IMR-90 (cell line): ENCODE measurements around the gene KDM2A. TPM values are rescaled to one million over a fixed set of nuclear protein-coding genes. Genes with fewer than 3 reads are reported as not detected.

Source experiments
- ATAC-seq: fragments of 200-7000 bp; cut with Tn5 transposase; 2 replicates; pipeline ENCODE4 v1.9.1; 2020; ENCODE audit warnings: low read depth, mild to moderate bottlenecking, moderate library complexity
- BruUV-seq: library from RNA; stranded (reverse); fragments of 400-500 nt; replicated peaks from 2 replicates; lab custom pipeline; 2021; lab: Mats Ljungman, UMichigan
- CTCF ChIA-PET: fragments of 300-600 bp; formaldehyde crosslinking; extraction: SDS; loops from one replicate; lab custom pipeline; 2021; ENCODE audit warnings: antibody characterized with exemption; lab: Yijun Ruan, JAX
- POLR2A ChIA-PET: fragments of 300-600 bp; sonication (Branson Sonifier 250); formaldehyde crosslinking; loops from one replicate; lab custom pipeline; 2022; ENCODE audit warnings: antibody characterized with exemption; ENCODE audit not compliant: unreplicated experiment; lab: Charles Lee
- DNase-seq: peaks from one replicate; pipeline ENCODE4 v3.0.0; 2013
- H2AFZ ChIP-seq: replicated peaks from 2 replicates; pipeline ENCODE3; 2013; ENCODE audit warnings: low read length, mild to moderate bottlenecking; ENCODE audit not compliant: poor library complexity
- H2AK5ac ChIP-seq: 2 replicates; pipeline ENCODE4 v1.6.1; 2013; ENCODE audit warnings: low read depth, low read length, inconsistent platforms
- H2AK9ac ChIP-seq: replicated peaks from 2 replicates; pipeline ENCODE3; 2013; ENCODE audit warnings: mild to moderate bottlenecking, low read depth, low read length, moderate library complexity; ENCODE audit not compliant: poor library complexity
- H2BK120ac ChIP-seq: 2 replicates; pipeline ENCODE4 v1.6.1; 2013; ENCODE audit warnings: low read depth, low read length, inconsistent platforms
- H2BK15ac ChIP-seq: 3 replicates; pipeline ENCODE4 v1.6.1; 2013; ENCODE audit warnings: low read depth, low read length, inconsistent platforms
- H2BK20ac ChIP-seq: 2 replicates; pipeline ENCODE4 v1.6.1; 2013; ENCODE audit warnings: low read depth, mild to moderate bottlenecking, inconsistent platforms, low read length, moderate library complexity
- H2BK5ac ChIP-seq: 2 replicates; pipeline ENCODE4 v1.6.1; 2013; ENCODE audit warnings: mild to moderate bottlenecking, low read depth, low read length, inconsistent platforms; ENCODE audit not compliant: poor library complexity, severe bottlenecking
- H3K14ac ChIP-seq: replicated peaks from 2 replicates; pipeline ENCODE4 v1.6.1; 2013; ENCODE audit warnings: low read depth, low read length, inconsistent platforms
- H3K18ac ChIP-seq: 2 replicates; pipeline ENCODE4 v1.6.1; 2013; ENCODE audit warnings: low read depth, low read length, control low read depth
- H3K23ac ChIP-seq: 2 replicates; pipeline ENCODE4 v1.6.1; 2013; ENCODE audit warnings: low read depth, low read length, inconsistent platforms
- H3K27ac ChIP-seq: 2 replicates; pipeline ENCODE4 v1.5.1; 2013; ENCODE audit warnings: mild to moderate bottlenecking, control low read depth, low read length; ENCODE audit not compliant: insufficient read depth
- H3K27me3 ChIP-seq: 2 replicates; pipeline ENCODE4 v1.6.1; 2013; ENCODE audit warnings: low read length; ENCODE audit not compliant: control insufficient read depth, insufficient read depth
- H3K36me3 ChIP-seq: 2 replicates; pipeline ENCODE4 v1.6.1; 2013; ENCODE audit warnings: low read length, mixed read lengths; ENCODE audit not compliant: control insufficient read depth, insufficient read depth
- H3K4ac ChIP-seq: 2 replicates; pipeline ENCODE4 v1.6.1; 2013; ENCODE audit warnings: low read depth, low read length, inconsistent platforms
- H3K4me1 ChIP-seq: 2 replicates; pipeline ENCODE4 v1.6.1; 2013; ENCODE audit warnings: low read length, mixed read lengths; ENCODE audit not compliant: control insufficient read depth, insufficient read depth
- H3K4me2 ChIP-seq: 2 replicates; pipeline ENCODE4 v1.6.1; 2013; ENCODE audit warnings: low read depth, mild to moderate bottlenecking, control low read depth, low read length, moderate library complexity
- H3K4me3 ChIP-seq: 2 replicates; pipeline ENCODE4 v1.5.1; 2013; ENCODE audit warnings: low read depth, mild to moderate bottlenecking, control low read depth, low read length, moderate library complexity; ENCODE audit not compliant: insufficient read depth
- H3K56ac ChIP-seq: 2 replicates; pipeline ENCODE4 v1.6.1; 2013; ENCODE audit warnings: low read length, inconsistent platforms; ENCODE audit not compliant: insufficient read depth; ENCODE audit errors: extremely low read depth
- H3K79me1 ChIP-seq, 2 experiments: 2 replicates each; pipeline ENCODE4 v1.6.1; 2013; ENCODE audit warnings: low read length in 2 of 2, inconsistent platforms in 1 of 2, low read depth in 1 of 2
- H3K9ac ChIP-seq: 2 replicates; pipeline ENCODE4 v1.6.1; 2013; ENCODE audit warnings: low read depth, low read length, control low read depth
- H3K9me1 ChIP-seq: 2 replicates; pipeline ENCODE4 v1.6.1; 2013; ENCODE audit warnings: low read length, inconsistent platforms; ENCODE audit not compliant: insufficient read depth
- H3K9me3 ChIP-seq: 2 replicates; pipeline ENCODE4 v1.6.1; 2013; ENCODE audit warnings: low read length; ENCODE audit not compliant: control insufficient read depth, insufficient read depth
- H4K20me1 ChIP-seq: 2 replicates; pipeline ENCODE4 v1.6.1; 2013; ENCODE audit warnings: low read length, inconsistent platforms; ENCODE audit not compliant: insufficient read depth
- H4K5ac ChIP-seq: 2 replicates; pipeline ENCODE4 v1.6.1; 2013; ENCODE audit warnings: mild to moderate bottlenecking, low read depth, low read length, control low read depth
- H4K8ac ChIP-seq, 2 experiments: 2 replicates each; pipeline ENCODE4 v1.6.1; 2013; ENCODE audit warnings: low read depth in 2 of 2, low read length in 2 of 2, control low read depth in 1 of 2, inconsistent platforms in 1 of 2
- H4K91ac ChIP-seq: 2 replicates; pipeline ENCODE4 v1.6.1; 2013; ENCODE audit warnings: low read depth, low read length, inconsistent platforms; ENCODE audit not compliant: insufficient read depth
- MAFK ChIP-seq: IDR thresholded peaks from 2 replicates; pipeline ENCODE4 v1.6.1; 2012; ENCODE audit warnings: low read depth, low read length, improper control_type of control experiment
- NFE2L2 ChIP-seq: fragments of 150-350 bp; IDR thresholded peaks from 2 replicates; pipeline ENCODE4 v1.6.1; 2016; ENCODE audit warnings: low read depth, mild to moderate bottlenecking, low read length
- WGBS, 2 experiments: methylation state at CpG; one replicate each; pipeline versions ENCODE4 v1.1.5 to v1.1.7; 2013; ENCODE audit warnings: missing lambda C conversion rate in 2 of 2; ENCODE audit not compliant: insufficient read length in 1 of 2; ENCODE audit errors: extremely low coverage in 2 of 2; 5-methylcytosine and 5-hydroxymethylcytosine counted together
- dilution Hi-C: fragments of 300-500 bp; cut with HindIII; formaldehyde crosslinking; loops from one replicate; pipeline ENCODE4 v1.14.3; 2018; ENCODE audit warnings: low sequenced_read_pairs; ENCODE audit not compliant: unreplicated experiment
- in situ Hi-C: fragments of 300-500 bp; cut with MboI; formaldehyde crosslinking; loops from 3 replicates; pipeline ENCODE4 v1.14.3; 2019; ENCODE audit warnings: low sequenced_read_pairs, inconsistent platforms, mixed read lengths
- intact Hi-C: fragments of 100-400 bp; cut with micrococcal nuclease; formaldehyde crosslinking; loops from 2 replicates; pipeline ENCODE4 v1.10.0; 2022
- polyA plus RNA-seq, 3 experiments: library from polyadenylated mRNA; depleted of rRNA; stranded (reverse); fragments of >200 nt; gene quantifications; 2 replicates each; pipeline ENCODE4 v1.2.3, GENCODE V29; 2012; ENCODE audit warnings: low replicate concordance in 1 of 3
- total RNA-seq: library from RNA; depleted of rRNA; stranded (reverse); fragments of >200 nt; gene quantifications from 2 replicates; pipeline ENCODE4 v1.2.3, GENCODE V29; 2012

Gene KDM2A
- total and polyA plus RNA-seq, 2 of the 4 experiments (the other 2 are of a cell fraction), result 26.7 to 42.6 TPM

- Histone ChIP-seq H4K91ac (no peak overlapping the region), H3K9me3 (no peaks in the 10 kb centered on the region), H2AFZ (no peak overlapping the region), H3K14ac (no peak overlapping the region), H2AK9ac (no peak overlapping the region), H3K4me2 (no peak overlapping the region), H3K4me1 (peaks cover 7% of the 10 kb centered on the region), H3K27ac (no peak overlapping the region), H3K79me1 (no peaks in the 10 kb centered on the region), H3K4me3 (no peak overlapping the region), H2BK15ac (no peak overlapping the region), H3K36me3 (no peaks in the 10 kb centered on the region), H4K5ac (no peak overlapping the region), H3K27me3 (peaks cover 2% of the 10 kb centered on the region; the same call in 1 of the 2 replicates), H2BK20ac (no peak overlapping the region), H2BK5ac (no peak overlapping the region), H4K20me1 (no peaks in the 10 kb centered on the region), H3K9me1 (no peaks in the 10 kb centered on the region), H3K18ac (no peak overlapping the region), H4K8ac (no peak overlapping the region), H2BK120ac (no peak overlapping the region), H3K56ac (no peak overlapping the region), H3K4ac (no peak overlapping the region), H3K9ac (no peak overlapping the region), H2AK5ac (0 out of 2 replicates have a peak overlapping the region, but pooled peaks have one; percentile 11), H3K23ac (no peak overlapping the region)
- WGBS, 2 experiments, result 89% methylated on average over 5 of the region's 10 CpGs; no CpG with 5 or more reads in 1 of the 2 experiments
- in situ Hi-C loops (no loop called here), dilution Hi-C loops (no loop called here), intact Hi-C loops (no loop called here)
- ChIA-PET POLR2A (no interaction called here), CTCF (no interaction called here)
- DNase-seq (no peak), ATAC-seq (no peak)
- TF ChIP-seq NFE2L2 (no peak), MAFK (no peak)
- BruUV-seq, result no TSS peak
Observed at GRCh38 chr11:67114275-67114896, 4.7 kb upstream of the KDM2A start.
